HAP-1 (cell line): ENCODE measurements around the gene IQCC.

Experiments used
- DNase-seq, 2 experiments: peaks; one replicate each; pipeline ENCODE4 v3.0.0-alpha.2; 2016 to 2020; ENCODE audit warnings: low spot score in 2 of 2
- H3K27me3 ChIP-seq: fragments of 250-450 bp; sonication (Bioruptor Pico); 2 replicates; pipeline ENCODE4 v1.5.1; 2020; ENCODE audit warnings: low read depth, mild to moderate bottlenecking, moderate library complexity
- H3K36me3 ChIP-seq: fragments of 250-450 bp; sonication (Bioruptor Pico); replicated peaks from 2 replicates; pipeline ENCODE4 v1.5.1; 2020; ENCODE audit warnings: mild to moderate bottlenecking
- H3K4me1 ChIP-seq: fragments of 250-450 bp; sonication (Bioruptor Pico); 2 replicates; pipeline ENCODE4 v1.5.1; 2020; ENCODE audit warnings: mild to moderate bottlenecking
- H3K4me3 ChIP-seq: fragments of 250-450 bp; sonication (Bioruptor Pico); 2 replicates; pipeline ENCODE4 v1.5.1; 2020; ENCODE audit warnings: mild to moderate bottlenecking, moderate library complexity
- H3K9me3 ChIP-seq: fragments of 250-450 bp; sonication (Bioruptor Pico); 2 replicates; pipeline ENCODE4 v1.5.1; 2020; ENCODE audit warnings: mild to moderate bottlenecking, moderate library complexity
- in situ Hi-C: fragments of 300-500 bp; cut with MboI; formaldehyde crosslinking; loops from 3 replicates; pipeline ENCODE4 v1.14.3; 2020; ENCODE audit warnings: low sequenced_read_pairs, inconsistent platforms, mixed read lengths

Gene IQCC

GRCh38 chr1:32223683-32224082, 18.2 kb downstream of the IQCC start:
- in situ Hi-C loops, result no loop called here
- DNase-seq, result no peak
- H3K4me3 ChIP-seq, result peak overlapping the region; percentile 97; the same call in 1 of the 2 replicates
- H3K36me3 ChIP-seq, result peaks cover 44% of the 10 kb centered on the region
- peaks cover 3% of the 10 kb centered on the region for H3K4me1 ChIP-seq
- H3K9me3 ChIP-seq, result no peaks in the 10 kb centered on the region
- H3K27me3 ChIP-seq, result no peaks in the 10 kb centered on the region

GRCh38 chr1:32224285-32224684, 18.8 kb downstream of the IQCC start:
- Histone ChIP-seq H3K36me3 (peaks cover 50% of the 10 kb centered on the region), H3K4me1 (peaks cover 3% of the 10 kb centered on the region), H3K9me3 (no peaks in the 10 kb centered on the region), H3K4me3 (no peak overlapping the region), H3K27me3 (no peaks in the 10 kb centered on the region)
- DNase-seq, result no peak
- in situ Hi-C loops, result no loop called here

GRCh38 chr1:32228771-32229170, 23.3 kb downstream of the IQCC start:
- peaks cover 70% of the 10 kb centered on the region for H3K36me3 ChIP-seq
- DNase-seq, result no peak
- in situ Hi-C loops, result no loop called here

GRCh38 chr1:32231843-32232432, 26.5 kb downstream of the IQCC start:
- H3K4me1 ChIP-seq, result no peaks in the 10 kb centered on the region

More at GRCh38 chr1:32228771-32229170, 23.3 kb downstream of the IQCC start:
- no peaks in the 10 kb centered on the region for H3K27me3 ChIP-seq
- H3K4me1 ChIP-seq, result no peaks in the 10 kb centered on the region
- no peaks in the 10 kb centered on the region for H3K9me3 ChIP-seq
- H3K4me3 ChIP-seq, result no peak overlapping the region

GRCh38 chr1:32232558-32233304, 27.3 kb downstream of the IQCC start:
- no peak overlapping the region for H3K4me3 ChIP-seq
- no peaks in the 10 kb centered on the region for H3K9me3 ChIP-seq
- in situ Hi-C loops, result no loop called here
- DNase-seq, result no peak
- no peaks in the 10 kb centered on the region for H3K27me3 ChIP-seq
- H3K4me1 ChIP-seq, result no peaks in the 10 kb centered on the region
- peaks cover 40% of the 10 kb centered on the region for H3K36me3 ChIP-seq

More at GRCh38 chr1:32231843-32232432, 26.5 kb downstream of the IQCC start:
- Histone ChIP-seq H3K9me3 (no peaks in the 10 kb centered on the region), H3K36me3 (peaks cover 46% of the 10 kb centered on the region), H3K27me3 (no peaks in the 10 kb centered on the region), H3K4me3 (no peak overlapping the region)
- in situ Hi-C loops, result no loop called here
- DNase-seq, result no peak

- H3K4me1 ChIP-seq, result no peaks in the 10 kb centered on the region
- H3K36me3 ChIP-seq, result peaks cover 22% of the 10 kb centered on the region
- no peak overlapping the region for H3K4me3 ChIP-seq
- DNase-seq, result no peak
- in situ Hi-C loops, result no loop called here
- no peaks in the 10 kb centered on the region for H3K27me3 ChIP-seq
- no peaks in the 10 kb centered on the region for H3K9me3 ChIP-seq
Measured at GRCh38 chr1:32234792-32235191, 29.3 kb downstream of the IQCC start.

- H3K4me1 ChIP-seq, result peaks cover 9% of the 10 kb centered on the region
- in situ Hi-C loops, result no loop called here
- DNase-seq, result no peak
- H3K4me3 ChIP-seq, result no peak overlapping the region
- H3K9me3 ChIP-seq, result no peaks in the 10 kb centered on the region
- no peaks in the 10 kb centered on the region for H3K36me3 ChIP-seq
- no peaks in the 10 kb centered on the region for H3K27me3 ChIP-seq
Measured at GRCh38 chr1:32239337-32239736, 33.9 kb downstream of the IQCC start.

GRCh38 chr1:32239790-32240139, 34.3 kb downstream of the IQCC start:
- peak overlapping the region; percentile 42 for H3K4me3 ChIP-seq
- DNase-seq, result no peak
- H3K4me1 ChIP-seq, result peaks cover 9% of the 10 kb centered on the region

GRCh38 chr1:32240140-32240951, 34.9 kb downstream of the IQCC start:
- Histone ChIP-seq H3K27me3 (no peaks in the 10 kb centered on the region), H3K4me3 (peak overlapping the region; percentile 42), H3K36me3 (no peaks in the 10 kb centered on the region), H3K9me3 (no peaks in the 10 kb centered on the region), H3K4me1 (peaks cover 9% of the 10 kb centered on the region)
- peak; percentile 62 to 92 for DNase-seq
- in situ Hi-C loops, result no loop called here

More at GRCh38 chr1:32239790-32240139, 34.3 kb downstream of the IQCC start:
- no peaks in the 10 kb centered on the region for H3K27me3 ChIP-seq
- H3K9me3 ChIP-seq, result no peaks in the 10 kb centered on the region
- H3K36me3 ChIP-seq, result no peaks in the 10 kb centered on the region
- in situ Hi-C loops, result no loop called here

- H3K27me3 ChIP-seq, result no peaks in the 10 kb centered on the region
- peaks cover 9% of the 10 kb centered on the region for H3K4me1 ChIP-seq
- DNase-seq, result no peak
- peak overlapping the region; percentile 42 for H3K4me3 ChIP-seq
- in situ Hi-C loops, result no loop called here
- H3K9me3 ChIP-seq, result no peaks in the 10 kb centered on the region
- no peaks in the 10 kb centered on the region for H3K36me3 ChIP-seq
Measured at GRCh38 chr1:32241001-32241763, 35.7 kb downstream of the IQCC start.

- H3K27me3 ChIP-seq, result no peaks in the 10 kb centered on the region
- peaks cover 9% of the 10 kb centered on the region for H3K4me1 ChIP-seq
- in situ Hi-C loops, result no loop called here
- no peaks in the 10 kb centered on the region for H3K36me3 ChIP-seq
- no peak for DNase-seq
- no peaks in the 10 kb centered on the region for H3K9me3 ChIP-seq
- no peak overlapping the region for H3K4me3 ChIP-seq
Measured at GRCh38 chr1:32242341-32242851, 36.9 kb downstream of the IQCC start.

GRCh38 chr1:32246888-32247273, 41.4 kb downstream of the IQCC start, which contains the start of gene FAM167B:
Gene FAM167B (plus strand): TSS chr1:32247222. CDS start chr1:32247422, 200 bp downstream.
- Histone ChIP-seq H3K4me3 (no peak within 1 kb of the TSS), H3K27me3 (no peaks in the 10 kb centered on the region), H3K9me3 (no peaks in the 10 kb centered on the region), H3K4me1 (no peaks in the 10 kb centered on the region), H3K36me3 (no peaks in the 10 kb centered on the region)
- DNase-seq, result no peak
- in situ Hi-C loops, result no loop called here

GRCh38 chr1:32247452-32247851, 42.0 kb downstream of the IQCC start:
- H3K27me3 ChIP-seq, result no peaks in the 10 kb centered on the region
- H3K4me1 ChIP-seq, result no peaks in the 10 kb centered on the region
- H3K9me3 ChIP-seq, result no peaks in the 10 kb centered on the region
- no peak overlapping the region for H3K4me3 ChIP-seq
- no peak for DNase-seq
- in situ Hi-C loops, result no loop called here
- H3K36me3 ChIP-seq, result no peaks in the 10 kb centered on the region
